CD14-positive monocyte (primary cell): ENCODE measurements around the gene CDC42EP3. TPM values are rescaled to one million over a fixed set of nuclear protein-coding genes. Genes with fewer than 3 reads are reported as not detected.

Source experiments
- DNase-seq, 3 donors: peaks; one replicate each; pipeline ENCODE4 v3.0.0-alpha.2; 2011 to 2022
- H2AFZ ChIP-seq: 2 replicates; pipeline ENCODE4 v1.6.0; 2012; ENCODE audit warnings: mild to moderate bottlenecking, low read depth, low read length, inconsistent platforms; ENCODE audit not compliant: insufficient read depth, poor library complexity, severe bottlenecking
- H3K27ac ChIP-seq, 2 donors: 1 replicate in 1 of 2; 2 replicates in 1 of 2; pipeline ENCODE4 v1.5.1; 2012 to 2013; ENCODE audit warnings: low read length in 2 of 2, control low read depth in 1 of 2, inconsistent platforms in 1 of 2, low read depth in 1 of 2, mild to moderate bottlenecking in 1 of 2
- H3K27me3 ChIP-seq, 2 donors: one replicate each; pipeline versions ENCODE4 v1.6.0 to v1.6.1; 2011 to 2013; ENCODE audit warnings: low read length in 2 of 2; ENCODE audit not compliant: control insufficient read depth in 2 of 2, insufficient read depth in 2 of 2
- H3K36me3 ChIP-seq, 2 donors: replicated peaks in 1 of 2; 1 replicate in 1 of 2; 2 replicates in 1 of 2; pipeline versions ENCODE4 v1.5.1 to v1.6.1; 2012 to 2013; ENCODE audit warnings: low read length in 2 of 2, control low read depth in 1 of 2, inconsistent platforms in 1 of 2, mild to moderate bottlenecking in 1 of 2; ENCODE audit not compliant: insufficient read depth in 2 of 2, control insufficient read depth in 1 of 2
- H3K4me1 ChIP-seq, 2 donors: 1 replicate in 1 of 2; 2 replicates in 1 of 2; pipeline versions ENCODE4 v1.5.1 to v1.6.1; 2012 to 2013; ENCODE audit warnings: low read length in 2 of 2, control low read depth in 1 of 2, inconsistent platforms in 1 of 2, mild to moderate bottlenecking in 1 of 2, moderate library complexity in 1 of 2; ENCODE audit not compliant: insufficient read depth in 2 of 2, control insufficient read depth in 1 of 2
- H3K4me2 ChIP-seq: replicated peaks from 2 replicates; pipeline ENCODE3; 2012; ENCODE audit warnings: low read length, moderate library complexity, mild to moderate bottlenecking; ENCODE audit not compliant: poor library complexity, severe bottlenecking; ENCODE audit errors: extremely low read depth
- H3K4me3 ChIP-seq, 3 experiments: fragments of 200-600 bp in 1 of 3; sonication (generic) in 1 of 3; replicated peaks in 1 of 3; 1 replicate in 2 of 3; 2 replicates in 1 of 3; pipeline ENCODE4 v1.5.1; 2011 to 2013; ENCODE audit warnings: low read length in 3 of 3, mild to moderate bottlenecking in 3 of 3, control low read depth in 2 of 3, low read depth in 2 of 3, inconsistent platforms in 1 of 3, moderate library complexity in 1 of 3
- H3K79me2 ChIP-seq: 2 replicates; pipeline ENCODE4 v1.6.0; 2012; ENCODE audit warnings: mild to moderate bottlenecking, control low read depth, inconsistent platforms, low read length, moderate library complexity; ENCODE audit not compliant: insufficient read depth
- H3K9ac ChIP-seq: 2 replicates; pipeline ENCODE4 v1.6.0; 2017; ENCODE audit warnings: low read length, mild to moderate bottlenecking; ENCODE audit not compliant: insufficient read depth, poor library complexity, severe bottlenecking
- H3K9me3 ChIP-seq, 2 donors: replicated peaks in 1 of 2; 1 replicate in 1 of 2; 2 replicates in 1 of 2; pipeline versions ENCODE4 v1.5.1 to v1.6.1; 2012 to 2013; ENCODE audit warnings: low read length in 2 of 2, control low read depth in 1 of 2; ENCODE audit not compliant: control insufficient read depth in 1 of 2, insufficient read depth in 1 of 2
- H4K20me1 ChIP-seq: 2 replicates; pipeline ENCODE4 v1.6.0; 2012; ENCODE audit warnings: mild to moderate bottlenecking, low read length, control low read depth, moderate library complexity; ENCODE audit not compliant: insufficient read depth
- H3K27ac Mint-ChIP-seq, 7 donors: one replicate each; pipeline ENCODE4 v1.8.0; 2020; ENCODE audit warnings: mild to moderate bottlenecking in 7 of 7, mixed read lengths in 7 of 7, moderate library complexity in 6 of 7, inconsistent platforms in 2 of 7
- H3K27me3 Mint-ChIP-seq, 3 donors: one replicate each; pipeline ENCODE4 v1.8.0; 2021 to 2022; ENCODE audit warnings: low read depth in 3 of 3, mild to moderate bottlenecking in 3 of 3, mixed read lengths in 3 of 3, moderate library complexity in 3 of 3, inconsistent platforms in 1 of 3
- H3K36me3 Mint-ChIP-seq, 2 donors: one replicate each; pipeline ENCODE4 v1.8.0; 2020; ENCODE audit warnings: mixed read lengths in 2 of 2, inconsistent platforms in 1 of 2, mild to moderate bottlenecking in 1 of 2
- H3K4me1 Mint-ChIP-seq: one replicate; pipeline ENCODE4 v1.8.0; 2020; ENCODE audit warnings: mild to moderate bottlenecking, mixed read lengths
- H3K4me3 Mint-ChIP-seq, 2 donors: one replicate each; pipeline ENCODE4 v1.8.0; 2020; ENCODE audit warnings: mild to moderate bottlenecking in 2 of 2, mixed read lengths in 2 of 2, moderate library complexity in 1 of 2
- H3K9me3 Mint-ChIP-seq, 7 donors: one replicate each; pipeline ENCODE4 v1.8.0; 2020 to 2022; ENCODE audit warnings: mixed read lengths in 7 of 7, mild to moderate bottlenecking in 6 of 7, moderate library complexity in 6 of 7, inconsistent platforms in 2 of 7
- WGBS: methylation state at CpG from one replicate; pipeline ENCODE4 v1.1.5; 2013; ENCODE audit warnings: missing lambda C conversion rate; ENCODE audit not compliant: insufficient coverage; 5-methylcytosine and 5-hydroxymethylcytosine counted together
- intact Hi-C, 2 donors: fragments of 100-400 bp; cut with micrococcal nuclease; formaldehyde crosslinking; loops; one replicate each; pipeline versions ENCODE4 v1.15.0 to v1.15.1; 2023
- polyA plus RNA-seq, 3 donors: library from polyadenylated mRNA; depleted of rRNA in 1 of 3; unstranded in 2 of 3; stranded (reverse) in 1 of 3; fragments of 300-500 nt in 2 of 3; fragments of >200 nt in 1 of 3; fragmentation: Illumina TruSeq in 2 of 3; gene quantifications; 1 replicate in 2 of 3; 2 replicates in 1 of 3; pipeline ENCODE4 v1.2.3, GENCODE V29; 2012 to 2021
- TF ChIP-seq, protein P1 (sequence below): fragments of 200-600 bp; IDR thresholded peaks from one replicate; pipeline ENCODE4 v1.8.0; 2022; ENCODE audit warnings: antibody characterized with exemption, mild to moderate bottlenecking

CDC42EP3 gene
- polyA plus RNA-seq, 3 donors, result 179 to 272 (median 249) TPM

- Histone ChIP-seq H3K9ac (no peak overlapping the region), H3K4me1 (peaks cover 95 to 98% of the 10 kb centered on the region in 2 donors)
These were observed 12.8 kb downstream of the CDC42EP3 start for GRCh38 chr2:37658682-37659081.

DNA sequence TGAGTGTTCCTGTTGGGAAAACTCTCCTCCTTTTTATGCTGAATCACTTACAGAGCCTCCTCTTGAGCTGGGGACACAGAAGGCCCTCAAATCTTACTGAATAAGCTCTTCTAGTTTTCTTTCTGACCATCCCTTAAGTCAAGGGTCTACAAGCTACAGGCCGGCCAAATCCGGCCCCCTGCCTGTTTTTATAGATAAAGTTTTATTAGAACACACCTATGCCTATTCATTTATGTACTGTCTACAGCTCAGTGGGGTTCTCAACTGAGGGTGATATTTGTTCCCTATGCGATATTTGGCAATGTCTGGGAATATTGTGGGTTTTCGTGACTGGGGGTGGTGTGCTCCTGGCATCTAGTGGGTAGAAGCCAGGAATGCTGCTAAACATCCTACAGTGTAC, 14.0 kb downstream of the CDC42EP3 start:
- H3K27me3 Mint-ChIP-seq, result peaks cover 0 to 1% (median 0%) of the 10 kb centered on the region in 3 donors
- Histone ChIP-seq H3K79me2 (peaks cover 100% of the 10 kb centered on the region), H4K20me1 (peaks cover 100% of the 10 kb centered on the region), H3K9me3 (no peaks in the 10 kb centered on the region), H3K4me3 (no peak overlapping the region), H3K27ac (peak overlapping the region; percentile 40 to 71), H3K4me1 (peaks cover 95 to 98% of the 10 kb centered on the region in 2 donors), H2AFZ (no peak overlapping the region), H3K9ac (no peak overlapping the region), H3K27me3 (no peaks in the 10 kb centered on the region), H3K4me2 (no peak overlapping the region), H3K36me3 (peaks cover 41 to 83% of the 10 kb centered on the region in 2 donors)
- WGBS, result no CpG with 5 or more reads among the region's 4 CpGs
- intact Hi-C loops, result no loop called here
- H3K4me1 Mint-ChIP-seq, result peaks cover 95% of the 10 kb centered on the region
- no peak for DNase-seq
- peak overlapping the region in 6 of 7 donors; percentile 4 to 96 (median 81) for H3K27ac Mint-ChIP-seq
- peaks cover 77 to 94% of the 10 kb centered on the region in 2 donors for H3K36me3 Mint-ChIP-seq
- H3K4me3 Mint-ChIP-seq, result no peak overlapping the region
- H3K9me3 Mint-ChIP-seq, result no peaks in the 10 kb centered on the region
- TF ChIP-seq, protein P1, sequence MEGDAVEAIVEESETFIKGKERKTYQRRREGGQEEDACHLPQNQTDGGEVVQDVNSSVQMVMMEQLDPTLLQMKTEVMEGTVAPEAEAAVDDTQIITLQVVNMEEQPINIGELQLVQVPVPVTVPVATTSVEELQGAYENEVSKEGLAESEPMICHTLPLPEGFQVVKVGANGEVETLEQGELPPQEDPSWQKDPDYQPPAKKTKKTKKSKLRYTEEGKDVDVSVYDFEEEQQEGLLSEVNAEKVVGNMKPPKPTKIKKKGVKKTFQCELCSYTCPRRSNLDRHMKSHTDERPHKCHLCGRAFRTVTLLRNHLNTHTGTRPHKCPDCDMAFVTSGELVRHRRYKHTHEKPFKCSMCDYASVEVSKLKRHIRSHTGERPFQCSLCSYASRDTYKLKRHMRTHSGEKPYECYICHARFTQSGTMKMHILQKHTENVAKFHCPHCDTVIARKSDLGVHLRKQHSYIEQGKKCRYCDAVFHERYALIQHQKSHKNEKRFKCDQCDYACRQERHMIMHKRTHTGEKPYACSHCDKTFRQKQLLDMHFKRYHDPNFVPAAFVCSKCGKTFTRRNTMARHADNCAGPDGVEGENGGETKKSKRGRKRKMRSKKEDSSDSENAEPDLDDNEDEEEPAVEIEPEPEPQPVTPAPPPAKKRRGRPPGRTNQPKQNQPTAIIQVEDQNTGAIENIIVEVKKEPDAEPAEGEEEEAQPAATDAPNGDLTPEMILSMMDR, result no peak

More at GRCh38 chr2:37658682-37659081, 12.8 kb downstream of the CDC42EP3 start:
- H3K36me3 Mint-ChIP-seq, result peaks cover 80 to 94% of the 10 kb centered on the region in 2 donors
- H3K4me1 Mint-ChIP-seq, result peaks cover 94% of the 10 kb centered on the region
- H3K27ac ChIP-seq, result peak overlapping the region in 1 of 2 donors; percentile 71
- TF ChIP-seq, protein P1, result no peak
- peaks cover 100% of the 10 kb centered on the region for H3K79me2 ChIP-seq
- H2AFZ ChIP-seq, result no peak overlapping the region
- H3K9me3 ChIP-seq, result no peaks in the 10 kb centered on the region
- peak overlapping the region in 1 of 3 experiments; percentile 9 for H3K4me3 ChIP-seq
- peak overlapping the region in 1 of 2 donors; percentile 59 for H3K4me3 Mint-ChIP-seq
- 100% methylated on average over 2 of the region's 3 CpGs for WGBS
- H4K20me1 ChIP-seq, result peaks cover 100% of the 10 kb centered on the region
- peak overlapping the region; percentile 36 to 96 (median 82) for H3K27ac Mint-ChIP-seq
- H3K4me2 ChIP-seq, result peak overlapping the region; percentile 15
- no peaks in the 10 kb centered on the region for H3K27me3 ChIP-seq
- peaks cover 0 to 1% (median 0%) of the 10 kb centered on the region in 3 donors for H3K27me3 Mint-ChIP-seq
- peaks cover 53 to 95% of the 10 kb centered on the region in 2 donors for H3K36me3 ChIP-seq
- no peak for DNase-seq
- intact Hi-C loops, result no loop called here
- H3K9me3 Mint-ChIP-seq, result no peaks in the 10 kb centered on the region
